Measurements from ENCODE around the gene IER3IP1.
A peak's percentile ranks its signal among the peaks of the same experiment; 100 is the strongest.

The IER3IP1 gene

GRCh38 chr18:47158404-47158803 is 17.8 kb downstream of the IER3IP1 start:
- DNase-seq (ENCODE audit: low read depth) = peak; percentile 41

GRCh38 chr18:47151439-47151838 is 24.7 kb downstream of the IER3IP1 start:
- no peak for DNase-seq (ENCODE audit: low read depth)

GRCh38 chr18:47150824-47151366 is 25.3 kb downstream of the IER3IP1 start:
- DNase-seq (ENCODE audit: low read depth) = no peak

GRCh38 chr18:47150029-47150823 is 25.9 kb downstream of the IER3IP1 start, which contains the start of gene HDHD2:
Gene HDHD2, minus strand, starts transcription at chr18:47150500. Its CDS starts 14,061 bp downstream, at chr18:47136439.
- DNase-seq (ENCODE audit: low read depth) = peak; percentile 35

GRCh38 chr18:47149457-47150028 is 26.6 kb downstream of the IER3IP1 start:
- no peak for DNase-seq (ENCODE audit: low read depth)

- no peak for DNase-seq (ENCODE audit: low read depth)
These were observed 30.0 kb downstream of the IER3IP1 start for GRCh38 chr18:47146206-47146605.

GRCh38 chr18:47143899-47144485 is 32.2 kb downstream of the IER3IP1 start:
- DNase-seq (ENCODE audit: low read depth) = no peak

- DNase-seq (ENCODE audit: low read depth) = no peak
These were observed 33.0 kb downstream of the IER3IP1 start for GRCh38 chr18:47143153-47143552.

GRCh38 chr18:47141289-47141688 is 34.9 kb downstream of the IER3IP1 start:
- no peak for DNase-seq (ENCODE audit: low read depth)

GRCh38 chr18:47121146-47121545 is 55.0 kb downstream of the IER3IP1 start:
- no peak for DNase-seq (ENCODE audit: low read depth)

- no peak for DNase-seq (ENCODE audit: low read depth)
These were observed 55.7 kb downstream of the IER3IP1 start for GRCh38 chr18:47120428-47120827.

- DNase-seq (ENCODE audit: low read depth) = no peak
These were observed 57.2 kb downstream of the IER3IP1 start for GRCh38 chr18:47118981-47119380.

- no peak for DNase-seq (ENCODE audit: low read depth)
These were observed 61.0 kb downstream of the IER3IP1 start for GRCh38 chr18:47115205-47115604.

GRCh38 chr18:47113796-47114540 is 62.2 kb downstream of the IER3IP1 start:
- no peak for DNase-seq (ENCODE audit: low read depth)

GRCh38 chr18:47110492-47111274 is 65.5 kb downstream of the IER3IP1 start:
- no peak for DNase-seq (ENCODE audit: low read depth)

GRCh38 chr18:47109720-47110119 is 66.4 kb downstream of the IER3IP1 start:
- no peak for DNase-seq (ENCODE audit: low read depth)

- no peak for DNase-seq (ENCODE audit: low read depth)
These were observed 67.2 kb downstream of the IER3IP1 start for GRCh38 chr18:47108998-47109405.

GRCh38 chr18:47108373-47108772 is 67.8 kb downstream of the IER3IP1 start:
- no peak for DNase-seq (ENCODE audit: low read depth)
